Measurements from ENCODE around the gene CIT.

DNA sequence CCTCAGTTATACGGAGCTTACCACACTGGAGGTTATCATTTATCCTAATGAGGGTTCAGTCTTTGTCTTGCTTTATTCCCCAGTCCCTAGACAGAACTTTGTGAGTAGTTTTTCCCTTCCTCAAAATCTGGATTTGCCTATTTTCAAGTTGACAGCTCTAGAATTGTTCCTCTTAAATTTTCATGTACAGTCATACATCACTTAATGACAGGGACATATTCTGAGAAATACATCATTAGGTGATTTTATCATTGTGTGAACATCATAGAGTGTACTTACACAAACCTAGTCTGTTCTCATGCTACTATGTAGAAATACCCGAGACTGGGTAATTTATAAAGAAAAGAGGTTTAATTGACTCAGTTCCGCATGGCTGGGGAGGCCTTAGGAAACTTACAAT is 206.1 kb downstream of the CIT start:
- no peak for TF ChIP-seq EZH2 (IDR thresholded peaks at IDR 0.05; ENCODE audit: low read length, missing control alignments)
- no peak for TF ChIP-seq CTCF (conservative IDR thresholded peaks at IDR 0.05 in 1 of 2, IDR thresholded peaks at IDR 0.05 in 1 of 2; ENCODE audit: low read depth in 1 of 2, low read length in 2 of 2)

Measured in fibroblast of lung (primary cell).